ENCODE measurements around the gene EPHB2.

- TF ChIP-seq EZH2 (IDR thresholded peaks at IDR 0.05; ENCODE audit: borderline replicate concordance, insufficient read depth, low read depth, low read length, poor library complexity, severe bottlenecking) (no peak), CTCF (IDR thresholded peaks at IDR 0.05) (no peak)
Measured at GRCh38 chr1:22752339-22752738, 41.7 kb downstream of the EPHB2 start.

All from B cell (primary cell).